IMR-90 (cell line): ENCODE data around the gene RNU6-9. TPM values are rescaled to one million over a fixed set of nuclear protein-coding genes. Genes with fewer than 3 reads are reported as not detected.
"Not testable (repeated sequence)": the region's sequence is repeated elsewhere in the genome, so short reads cannot be mapped to it uniquely, and the experiment has no call there.

Experiments used
- ATAC-seq: fragments of 200-7000 bp; cut with Tn5 transposase; 2 replicates; pipeline ENCODE4 v1.9.1; 2020; ENCODE audit warnings: low read depth, mild to moderate bottlenecking, moderate library complexity
- BruUV-seq: library from RNA; stranded (reverse); fragments of 400-500 nt; replicated peaks from 2 replicates; lab custom pipeline; 2021; lab: Mats Ljungman, UMichigan
- CTCF ChIA-PET: fragments of 300-600 bp; formaldehyde crosslinking; extraction: SDS; loops from one replicate; lab custom pipeline; 2021; ENCODE audit warnings: antibody characterized with exemption; lab: Yijun Ruan, JAX
- POLR2A ChIA-PET: fragments of 300-600 bp; sonication (Branson Sonifier 250); formaldehyde crosslinking; loops from one replicate; lab custom pipeline; 2022; ENCODE audit warnings: antibody characterized with exemption; ENCODE audit not compliant: unreplicated experiment; lab: Charles Lee
- DNase-seq: peaks from one replicate; pipeline ENCODE4 v3.0.0; 2013
- H2AFZ ChIP-seq: replicated peaks from 2 replicates; pipeline ENCODE3; 2013; ENCODE audit warnings: low read length, mild to moderate bottlenecking; ENCODE audit not compliant: poor library complexity
- H2AK5ac ChIP-seq: 2 replicates; pipeline ENCODE4 v1.6.1; 2013; ENCODE audit warnings: low read depth, low read length, inconsistent platforms
- H2AK9ac ChIP-seq: replicated peaks from 2 replicates; pipeline ENCODE3; 2013; ENCODE audit warnings: mild to moderate bottlenecking, low read depth, low read length, moderate library complexity; ENCODE audit not compliant: poor library complexity
- H2BK120ac ChIP-seq: 2 replicates; pipeline ENCODE4 v1.6.1; 2013; ENCODE audit warnings: low read depth, low read length, inconsistent platforms
- H2BK15ac ChIP-seq: 3 replicates; pipeline ENCODE4 v1.6.1; 2013; ENCODE audit warnings: low read depth, low read length, inconsistent platforms
- H2BK20ac ChIP-seq: 2 replicates; pipeline ENCODE4 v1.6.1; 2013; ENCODE audit warnings: low read depth, mild to moderate bottlenecking, inconsistent platforms, low read length, moderate library complexity
- H2BK5ac ChIP-seq: 2 replicates; pipeline ENCODE4 v1.6.1; 2013; ENCODE audit warnings: mild to moderate bottlenecking, low read depth, low read length, inconsistent platforms; ENCODE audit not compliant: poor library complexity, severe bottlenecking
- H3K14ac ChIP-seq: replicated peaks from 2 replicates; pipeline ENCODE4 v1.6.1; 2013; ENCODE audit warnings: low read depth, low read length, inconsistent platforms
- H3K18ac ChIP-seq: 2 replicates; pipeline ENCODE4 v1.6.1; 2013; ENCODE audit warnings: low read depth, low read length, control low read depth
- H3K23ac ChIP-seq: 2 replicates; pipeline ENCODE4 v1.6.1; 2013; ENCODE audit warnings: low read depth, low read length, inconsistent platforms
- H3K27ac ChIP-seq: 2 replicates; pipeline ENCODE4 v1.5.1; 2013; ENCODE audit warnings: mild to moderate bottlenecking, control low read depth, low read length; ENCODE audit not compliant: insufficient read depth
- H3K27me3 ChIP-seq: 2 replicates; pipeline ENCODE4 v1.6.1; 2013; ENCODE audit warnings: low read length; ENCODE audit not compliant: control insufficient read depth, insufficient read depth
- H3K36me3 ChIP-seq: 2 replicates; pipeline ENCODE4 v1.6.1; 2013; ENCODE audit warnings: low read length, mixed read lengths; ENCODE audit not compliant: control insufficient read depth, insufficient read depth
- H3K4ac ChIP-seq: 2 replicates; pipeline ENCODE4 v1.6.1; 2013; ENCODE audit warnings: low read depth, low read length, inconsistent platforms
- H3K4me1 ChIP-seq: 2 replicates; pipeline ENCODE4 v1.6.1; 2013; ENCODE audit warnings: low read length, mixed read lengths; ENCODE audit not compliant: control insufficient read depth, insufficient read depth
- H3K4me2 ChIP-seq: 2 replicates; pipeline ENCODE4 v1.6.1; 2013; ENCODE audit warnings: low read depth, mild to moderate bottlenecking, control low read depth, low read length, moderate library complexity
- H3K4me3 ChIP-seq: 2 replicates; pipeline ENCODE4 v1.5.1; 2013; ENCODE audit warnings: low read depth, mild to moderate bottlenecking, control low read depth, low read length, moderate library complexity; ENCODE audit not compliant: insufficient read depth
- H3K56ac ChIP-seq: 2 replicates; pipeline ENCODE4 v1.6.1; 2013; ENCODE audit warnings: low read length, inconsistent platforms; ENCODE audit not compliant: insufficient read depth; ENCODE audit errors: extremely low read depth
- H3K79me1 ChIP-seq, 2 experiments: 2 replicates each; pipeline ENCODE4 v1.6.1; 2013; ENCODE audit warnings: low read length in 2 of 2, inconsistent platforms in 1 of 2, low read depth in 1 of 2
- H3K9ac ChIP-seq: 2 replicates; pipeline ENCODE4 v1.6.1; 2013; ENCODE audit warnings: low read depth, low read length, control low read depth
- H3K9me1 ChIP-seq: 2 replicates; pipeline ENCODE4 v1.6.1; 2013; ENCODE audit warnings: low read length, inconsistent platforms; ENCODE audit not compliant: insufficient read depth
- H3K9me3 ChIP-seq: 2 replicates; pipeline ENCODE4 v1.6.1; 2013; ENCODE audit warnings: low read length; ENCODE audit not compliant: control insufficient read depth, insufficient read depth
- H4K20me1 ChIP-seq: 2 replicates; pipeline ENCODE4 v1.6.1; 2013; ENCODE audit warnings: low read length, inconsistent platforms; ENCODE audit not compliant: insufficient read depth
- H4K5ac ChIP-seq: 2 replicates; pipeline ENCODE4 v1.6.1; 2013; ENCODE audit warnings: mild to moderate bottlenecking, low read depth, low read length, control low read depth
- H4K8ac ChIP-seq, 2 experiments: 2 replicates each; pipeline ENCODE4 v1.6.1; 2013; ENCODE audit warnings: low read depth in 2 of 2, low read length in 2 of 2, control low read depth in 1 of 2, inconsistent platforms in 1 of 2
- H4K91ac ChIP-seq: 2 replicates; pipeline ENCODE4 v1.6.1; 2013; ENCODE audit warnings: low read depth, low read length, inconsistent platforms; ENCODE audit not compliant: insufficient read depth
- WGBS, 2 experiments: methylation state at CpG; one replicate each; pipeline versions ENCODE4 v1.1.5 to v1.1.7; 2013; ENCODE audit warnings: missing lambda C conversion rate in 2 of 2; ENCODE audit not compliant: insufficient read length in 1 of 2; ENCODE audit errors: extremely low coverage in 2 of 2; 5-methylcytosine and 5-hydroxymethylcytosine counted together
- dilution Hi-C: fragments of 300-500 bp; cut with HindIII; formaldehyde crosslinking; loops from one replicate; pipeline ENCODE4 v1.14.3; 2018; ENCODE audit warnings: low sequenced_read_pairs; ENCODE audit not compliant: unreplicated experiment
- in situ Hi-C: fragments of 300-500 bp; cut with MboI; formaldehyde crosslinking; loops from 3 replicates; pipeline ENCODE4 v1.14.3; 2019; ENCODE audit warnings: low sequenced_read_pairs, inconsistent platforms, mixed read lengths
- intact Hi-C: fragments of 100-400 bp; cut with micrococcal nuclease; formaldehyde crosslinking; loops from 2 replicates; pipeline ENCODE4 v1.10.0; 2022
- polyA plus RNA-seq, 3 experiments: library from polyadenylated mRNA; depleted of rRNA; stranded (reverse); fragments of >200 nt; gene quantifications; 2 replicates each; pipeline ENCODE4 v1.2.3, GENCODE V29; 2012; ENCODE audit warnings: low replicate concordance in 1 of 3
- total RNA-seq: library from RNA; depleted of rRNA; stranded (reverse); fragments of >200 nt; gene quantifications from 2 replicates; pipeline ENCODE4 v1.2.3, GENCODE V29; 2012

RNU6-9 gene
- total and polyA plus RNA-seq, 2 of the 4 experiments (the other 2 are of a cell fraction) = not detected

- POLR2A ChIA-PET, H3K27ac ChIP-seq: not testable (repeated sequence)
- WGBS, 2 experiments = 92% methylated on average over 2 of the region's 23 CpGs; no CpG with 5 or more reads in 1 of the 2 experiments
These were observed 15.2 kb upstream of the RNU6-9 start for GRCh38 chr19:877992-878660.

DNA sequence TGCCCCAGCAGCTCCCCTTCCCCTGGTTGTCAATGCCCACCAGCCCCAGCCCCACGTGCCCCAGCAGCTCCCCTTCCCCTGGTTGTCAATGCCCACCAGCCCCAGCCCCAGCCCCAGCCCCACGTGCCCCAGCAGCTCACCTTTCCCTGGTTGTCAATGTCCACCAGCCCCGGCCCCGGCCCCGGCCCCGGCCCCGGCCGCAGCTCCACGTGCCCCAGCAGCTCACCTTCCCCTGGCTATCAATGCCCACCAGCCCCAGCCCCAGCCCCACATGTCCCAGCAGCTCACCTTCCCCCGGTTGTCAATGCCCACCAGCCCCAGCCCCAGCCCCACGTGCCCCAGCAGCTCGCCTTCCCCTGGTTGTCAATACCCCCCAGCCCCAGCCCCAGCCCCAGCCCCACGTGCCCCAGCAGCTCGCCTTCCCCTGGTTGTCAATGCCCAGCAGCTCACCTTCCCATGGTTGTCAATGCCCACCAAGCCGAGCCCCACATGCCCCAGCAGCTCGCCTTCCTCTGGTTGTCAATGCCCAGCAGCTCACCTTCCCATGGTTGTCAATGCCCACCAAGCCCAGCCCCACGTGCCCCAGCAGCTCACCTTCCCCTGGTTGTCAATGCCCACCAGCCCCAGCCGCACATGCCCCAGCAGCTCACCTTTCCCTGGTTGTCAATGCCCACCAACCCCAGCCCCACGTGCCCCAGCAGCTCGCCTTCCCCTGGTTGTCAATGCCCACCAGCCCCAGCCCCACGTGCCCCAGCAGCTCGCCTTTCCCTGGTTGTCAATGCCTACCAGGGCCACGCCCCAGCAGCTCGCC lies 14.3 kb upstream of the RNU6-9 start:
- not testable (repeated sequence) for H2AK9ac ChIP-seq, H2AFZ ChIP-seq
- peaks cover 67% of the 10 kb centered on the region for H3K36me3 ChIP-seq

More at GRCh38 chr19:877992-878660, 15.2 kb upstream of the RNU6-9 start:
- H3K56ac ChIP-seq, H3K4me1 ChIP-seq, H3K9me3 ChIP-seq, BruUV-seq, H3K4me3 ChIP-seq, H3K9ac ChIP-seq, H2AK5ac ChIP-seq, H2AFZ ChIP-seq, ATAC-seq, H2BK120ac ChIP-seq, H3K14ac ChIP-seq, H3K9me1 ChIP-seq, H2AK9ac ChIP-seq, H2BK5ac ChIP-seq, H2BK20ac ChIP-seq, DNase-seq, intact Hi-C loops, H3K4ac ChIP-seq, CTCF ChIA-PET, H4K91ac ChIP-seq, H3K27me3 ChIP-seq, H4K5ac ChIP-seq, H3K23ac ChIP-seq, H4K8ac ChIP-seq, H2BK15ac ChIP-seq, in situ Hi-C loops, dilution Hi-C loops, H3K18ac ChIP-seq, H3K79me1 ChIP-seq, H3K4me2 ChIP-seq: not testable (repeated sequence)
- peaks cover 10% of the 10 kb centered on the region for H4K20me1 ChIP-seq
- H3K36me3 ChIP-seq = peaks cover 63% of the 10 kb centered on the region

More for the DNA sequence above, 14.3 kb upstream of the RNU6-9 start:
- DNase-seq, H3K4ac ChIP-seq, BruUV-seq, H3K79me1 ChIP-seq, H3K4me1 ChIP-seq, H2AK5ac ChIP-seq, H4K8ac ChIP-seq, H3K23ac ChIP-seq, H3K56ac ChIP-seq, dilution Hi-C loops, ATAC-seq, H3K14ac ChIP-seq, H3K9ac ChIP-seq, H3K18ac ChIP-seq, H4K91ac ChIP-seq, H2BK120ac ChIP-seq, H2BK5ac ChIP-seq, CTCF ChIA-PET, in situ Hi-C loops, H4K5ac ChIP-seq, H3K9me1 ChIP-seq, H3K27me3 ChIP-seq, H3K9me3 ChIP-seq, H3K27ac ChIP-seq, H3K4me3 ChIP-seq, H3K4me2 ChIP-seq, H2BK20ac ChIP-seq, intact Hi-C loops, H2BK15ac ChIP-seq: not testable (repeated sequence)
- POLR2A ChIA-PET = interaction anchor here (0.6 kb wide), 1 partner anchor 30 kb away, joined by 4 read pairs; no protein-coding TSS in a partner anchor
- H4K20me1 ChIP-seq = peaks cover 10% of the 10 kb centered on the region
- 78% methylated on average over 12 of the region's 24 CpGs; no CpG with 5 or more reads in 1 of the 2 experiments for WGBS, 2 experiments
